Measurements from ENCODE around the gene RITA1. TPM values are rescaled to one million over a fixed set of nuclear protein-coding genes. Genes with fewer than 3 reads are reported as not detected.

The RITA1 gene
- total RNA-seq, 1 donor from 2014 or later = 26.6 TPM

DNA sequence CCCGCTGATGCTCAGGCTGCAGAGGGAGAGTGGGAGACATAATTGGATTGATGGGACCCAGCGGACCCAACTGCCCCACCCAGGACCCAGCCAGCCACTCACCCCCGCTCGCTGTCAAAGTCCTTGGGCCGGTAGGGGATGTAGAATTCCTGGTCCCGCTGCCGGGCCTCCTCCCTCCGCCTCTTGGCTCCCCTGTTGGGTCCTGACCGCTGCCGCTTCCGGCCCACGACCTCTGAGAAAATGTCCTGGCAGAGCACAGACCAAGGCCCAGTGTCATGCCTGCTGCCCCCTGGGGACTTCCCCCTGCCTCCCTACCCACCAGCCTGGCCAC, 22.5 kb upstream of the RITA1 start:
- no peak for DNase-seq (ENCODE audit: low read depth)
- H3K4me3 ChIP-seq (ENCODE audit: low read depth, low read length) = no peak overlapping the region
- no peak for TF ChIP-seq CTCF (conservative IDR thresholded peaks at IDR 0.05; ENCODE audit: low read depth, low read length)

- no peak for TF ChIP-seq CTCF (conservative IDR thresholded peaks at IDR 0.05; ENCODE audit: low read depth, low read length)
- H3K4me3 ChIP-seq (ENCODE audit: low read depth, low read length) = no peak overlapping the region
- DNase-seq (ENCODE audit: low read depth) = no peak
Measured at GRCh38 chr12:113164014-113164413, 21.5 kb upstream of the RITA1 start.

DNA sequence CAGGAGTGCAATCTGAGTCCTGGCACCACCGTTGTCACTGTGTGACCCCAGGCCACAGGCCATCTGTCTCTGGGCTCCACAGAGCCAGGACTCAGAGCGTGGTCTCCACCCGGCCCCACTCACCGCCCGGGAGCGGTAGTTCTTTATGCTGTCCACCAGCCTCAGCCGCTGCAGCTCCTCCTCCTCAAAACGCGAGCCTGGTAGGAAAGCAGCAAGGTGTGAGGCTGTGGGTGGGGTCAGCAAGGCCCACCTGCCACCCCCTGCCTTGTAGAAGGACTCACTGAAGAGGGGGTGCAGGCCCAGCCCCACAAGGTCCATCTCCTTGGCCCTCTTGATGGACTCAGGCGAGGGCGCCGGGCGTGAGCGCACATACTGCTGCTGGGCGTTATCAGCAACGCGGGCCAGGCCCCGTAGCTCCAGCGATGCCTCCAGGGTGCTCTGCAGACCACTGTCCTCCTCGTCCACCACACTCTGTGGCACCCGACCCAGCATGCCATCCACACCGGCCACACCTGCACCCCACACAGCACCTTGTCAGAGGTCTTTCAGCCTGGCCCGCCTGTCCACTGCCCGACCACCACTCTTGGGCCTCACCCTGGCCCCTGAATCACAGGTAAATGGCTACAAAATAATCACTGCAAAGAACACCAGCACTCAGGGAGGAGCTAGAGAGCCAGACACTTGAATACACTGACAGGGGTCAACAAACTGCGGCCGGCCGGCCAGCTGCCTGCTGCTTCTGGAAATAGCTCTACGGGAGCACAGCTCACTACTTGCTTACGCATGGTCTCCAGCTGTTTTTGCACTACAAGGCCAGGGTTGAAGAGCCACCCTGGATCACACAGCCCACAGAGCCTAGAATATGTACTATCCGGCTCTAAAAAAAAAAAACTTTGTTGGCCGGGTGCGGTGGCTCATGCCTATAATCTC, 19.7 kb upstream of the RITA1 start:
- no peak for DNase-seq (ENCODE audit: low read depth)
- no peak for TF ChIP-seq CTCF (conservative IDR thresholded peaks at IDR 0.05; ENCODE audit: low read depth, low read length)
- H3K4me3 ChIP-seq (ENCODE audit: low read depth, low read length) = no peak overlapping the region

- DNase-seq (ENCODE audit: low read depth) = no peak
- TF ChIP-seq CTCF (conservative IDR thresholded peaks at IDR 0.05; ENCODE audit: low read depth, low read length) = no peak
- no peak overlapping the region for H3K4me3 ChIP-seq (ENCODE audit: low read depth, low read length)
Measured at GRCh38 chr12:113167868-113168267, 17.7 kb upstream of the RITA1 start.

- no peak for TF ChIP-seq CTCF (conservative IDR thresholded peaks at IDR 0.05; ENCODE audit: low read depth, low read length)
- no peak overlapping the region for H3K4me3 ChIP-seq (ENCODE audit: low read depth, low read length)
- no peak for DNase-seq (ENCODE audit: low read depth)
Measured at GRCh38 chr12:113169697-113170096, 15.8 kb upstream of the RITA1 start.

DNA sequence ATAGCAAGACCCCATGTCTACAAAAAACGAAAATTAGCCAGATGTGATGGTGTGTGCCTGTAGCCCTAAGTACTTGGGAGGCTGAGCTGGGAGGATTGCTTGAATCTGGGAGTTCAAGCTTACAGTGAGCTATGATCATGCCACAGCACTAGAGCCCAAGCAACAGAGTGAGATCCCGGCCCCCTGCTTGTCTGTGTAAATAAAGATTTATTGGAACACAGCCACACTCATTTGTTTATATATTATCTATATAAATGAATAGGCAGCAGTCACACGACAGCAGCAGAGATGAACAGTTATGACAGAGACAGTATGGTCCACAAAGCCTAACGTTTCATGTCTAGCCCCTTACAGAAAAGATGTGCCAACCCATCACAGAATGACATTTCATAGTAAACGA, 15.1 kb upstream of the RITA1 start:
- no peak overlapping the region for H3K4me3 ChIP-seq (ENCODE audit: low read depth, low read length)
- no peak for DNase-seq (ENCODE audit: low read depth)
- no peak for TF ChIP-seq CTCF (conservative IDR thresholded peaks at IDR 0.05; ENCODE audit: low read depth, low read length)

DNA sequence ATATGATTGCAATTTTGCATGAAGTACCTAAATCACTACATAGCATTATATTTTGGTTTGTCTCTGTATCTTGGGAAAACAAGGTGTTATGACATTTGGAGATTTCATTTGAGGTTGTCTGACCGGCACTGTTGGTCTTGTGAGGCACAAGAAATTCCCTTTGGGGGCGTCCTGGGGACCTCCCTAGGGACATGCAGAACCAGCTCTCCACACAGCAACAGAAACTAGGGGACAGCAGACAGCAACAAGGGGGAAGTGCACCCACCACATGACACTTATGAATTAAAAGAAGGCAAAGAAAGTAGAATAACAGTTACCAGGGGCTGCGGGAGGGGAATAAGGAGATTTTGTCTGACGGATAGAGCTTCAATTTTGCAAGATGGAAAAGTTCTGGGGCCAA, 14.6 kb upstream of the RITA1 start:
- no peak overlapping the region for H3K4me3 ChIP-seq (ENCODE audit: low read depth, low read length)
- DNase-seq (ENCODE audit: low read depth) = no peak
- TF ChIP-seq CTCF (conservative IDR thresholded peaks at IDR 0.05; ENCODE audit: low read depth, low read length) = no peak

All from epithelial cell of proximal tubule (primary cell).